HG03095 (cell line): ENCODE measurements around the gene SPOCD1.

ENCODE experiments used
- ATAC-seq: cut with Tn5 transposase; IDR thresholded peaks from one replicate; pipeline ENCODE4 v1.9.1; 2021; ENCODE audit warnings: moderate library complexity; ENCODE audit not compliant: unreplicated experiment

The SPOCD1 gene

GRCh38 chr1:31788138-31788824, 27.5 kb downstream of the SPOCD1 start:
- ATAC-seq = peak; percentile 55

- no peak for ATAC-seq
Measured at GRCh38 chr1:31787786-31788137, 28.1 kb downstream of the SPOCD1 start.

- no peak for ATAC-seq
Measured at GRCh38 chr1:31787261-31787660, 28.6 kb downstream of the SPOCD1 start.

GRCh38 chr1:31786366-31787060, 29.3 kb downstream of the SPOCD1 start:
- no peak for ATAC-seq

- no peak for ATAC-seq
Measured at GRCh38 chr1:31785947-31786290, 29.9 kb downstream of the SPOCD1 start.

GRCh38 chr1:31785020-31785946, 30.5 kb downstream of the SPOCD1 start:
- ATAC-seq = no peak

- ATAC-seq = no peak
Measured at GRCh38 chr1:31784356-31785019, 31.3 kb downstream of the SPOCD1 start.

- no peak for ATAC-seq
Measured at GRCh38 chr1:31783846-31784245, 32.0 kb downstream of the SPOCD1 start.

- no peak for ATAC-seq
Measured at GRCh38 chr1:31782421-31783410, 33.1 kb downstream of the SPOCD1 start.

- no peak for ATAC-seq
Measured at GRCh38 chr1:31781756-31782371, 34.0 kb downstream of the SPOCD1 start.

- ATAC-seq = no peak
Measured at GRCh38 chr1:31781138-31781755, 34.6 kb downstream of the SPOCD1 start.

- no peak for ATAC-seq
Measured at GRCh38 chr1:31780632-31781031, 35.2 kb downstream of the SPOCD1 start.

- ATAC-seq = no peak
Measured at GRCh38 chr1:31779687-31780086, 36.1 kb downstream of the SPOCD1 start.

GRCh38 chr1:31778763-31779488, 36.9 kb downstream of the SPOCD1 start:
- ATAC-seq = no peak

GRCh38 chr1:31776516-31776915, 39.3 kb downstream of the SPOCD1 start:
- ATAC-seq = no peak

- ATAC-seq = no peak
Measured at GRCh38 chr1:31776032-31776431, 39.8 kb downstream of the SPOCD1 start.

GRCh38 chr1:31775210-31775999, 40.4 kb downstream of the SPOCD1 start:
- ATAC-seq = no peak

- ATAC-seq = no peak
Measured at GRCh38 chr1:31774495-31774894, 41.3 kb downstream of the SPOCD1 start.
